Uterus (tissue), 4 donors: ENCODE results near the gene SCN1B. TPM values are rescaled to one million over a fixed set of nuclear protein-coding genes. Genes with fewer than 3 reads are reported as not detected.

ENCODE experiments used
- DNase-seq, 2 donors: peaks; one replicate each; pipeline ENCODE4 v3.0.0-alpha.2; 2019 to 2020
- H3K27ac ChIP-seq, 2 donors: fragments of 200-600 bp; sonication (generic); 1 replicate in 1 of 2; 2 replicates in 1 of 2; pipeline ENCODE4 v1.5.1; 2016 to 2018
- H3K27me3 ChIP-seq, 2 donors: fragments of 200-600 bp; sonication (generic); one replicate each; pipeline ENCODE4 v1.5.1; 2018 to 2019; ENCODE audit warnings: control low read depth in 1 of 2
- H3K36me3 ChIP-seq, 2 donors: fragments of 200-600 bp; sonication (generic); one replicate each; pipeline ENCODE4 v1.5.1; 2019; ENCODE audit warnings: control low read depth in 1 of 2
- H3K4me1 ChIP-seq, 2 donors: fragments of 200-600 bp; sonication (generic); one replicate each; pipeline ENCODE4 v1.5.1; 2018 to 2019; ENCODE audit warnings: control low read depth in 1 of 2
- H3K4me3 ChIP-seq, 2 donors: fragments of 200-600 bp; sonication (generic); 1 replicate in 1 of 2; 2 replicates in 1 of 2; pipeline ENCODE4 v1.5.1; 2018 to 2019; ENCODE audit warnings: mild to moderate bottlenecking in 1 of 2
- H3K9me3 ChIP-seq, 2 donors: fragments of 200-600 bp; sonication (generic); one replicate each; pipeline ENCODE4 v1.5.1; 2019; ENCODE audit warnings: control low read depth in 1 of 2
- POLR2A ChIP-seq, 2 donors: fragments of 450-650 bp; IDR thresholded peaks; one replicate each; pipeline ENCODE4 v1.6.1; 2016; ENCODE audit warnings: antibody characterized with exemption in 2 of 2, mild to moderate bottlenecking in 1 of 2, moderate library complexity in 1 of 2
- intact Hi-C: fragments of 100-400 bp; cut with DNase I; formaldehyde crosslinking; loops from one replicate; pipeline ENCODE4 v1.15.1; 2023; ENCODE audit warnings: low total_unique reads
- total RNA-seq, 4 donors: library from RNA; depleted of rRNA in 3 of 4; stranded (reverse); fragments of >200 nt in 3 of 4; gene quantifications; one replicate each; pipeline versions ENCODE4 v1.1.0 to v1.2.4, GENCODE V29; 2014 to 2023
- TF ChIP-seq, protein P1 (sequence below), 4 experiments: fragments of 200-600 bp in 2 of 4; fragments of 450-650 bp in 2 of 4; sonication (generic) in 2 of 4; IDR thresholded peaks; one replicate each; pipeline ENCODE4 v1.5.1; 2016 to 2019; ENCODE audit warnings: antibody characterized with exemption in 4 of 4, mild to moderate bottlenecking in 2 of 4, moderate library complexity in 1 of 4
- donor health status: DM: yes; HTN: yes; CAD: no.

Gene SCN1B
- total RNA-seq, 4 donors from 2014 or later, result 0.26 to 15.2 (median 0.78) TPM

DNA sequence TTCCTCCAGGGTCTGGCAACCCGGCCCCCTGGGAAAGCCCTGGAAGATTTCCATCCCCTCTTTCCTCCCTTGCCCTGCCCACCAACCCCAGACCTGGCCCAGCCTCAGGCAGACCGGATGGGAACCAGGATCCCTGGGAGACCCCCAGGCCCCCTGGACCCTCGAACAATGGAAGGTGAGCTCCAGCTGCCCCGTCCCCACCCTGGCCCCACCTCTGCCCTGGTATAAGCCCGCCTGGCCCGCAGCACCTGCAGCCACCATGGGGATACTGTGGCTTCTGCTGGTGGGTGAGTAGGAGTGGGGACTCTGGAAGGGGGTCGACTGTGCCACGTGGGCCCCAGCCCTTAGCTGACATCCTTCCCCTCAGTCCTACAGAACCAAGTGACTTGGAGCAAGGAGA lies 43.7 kb downstream of the SCN1B start:
- no peak for DNase-seq
- Histone ChIP-seq H3K9me3 (no peaks in the 10 kb centered on the region), H3K27me3 (no peaks in the 10 kb centered on the region), H3K4me1 (no peaks in the 10 kb centered on the region), H3K27ac (no peak overlapping the region), H3K4me3 (no peak overlapping the region), H3K36me3 (no peaks in the 10 kb centered on the region)
- intact Hi-C loops, result no loop called here
- TF ChIP-seq, protein P1, sequence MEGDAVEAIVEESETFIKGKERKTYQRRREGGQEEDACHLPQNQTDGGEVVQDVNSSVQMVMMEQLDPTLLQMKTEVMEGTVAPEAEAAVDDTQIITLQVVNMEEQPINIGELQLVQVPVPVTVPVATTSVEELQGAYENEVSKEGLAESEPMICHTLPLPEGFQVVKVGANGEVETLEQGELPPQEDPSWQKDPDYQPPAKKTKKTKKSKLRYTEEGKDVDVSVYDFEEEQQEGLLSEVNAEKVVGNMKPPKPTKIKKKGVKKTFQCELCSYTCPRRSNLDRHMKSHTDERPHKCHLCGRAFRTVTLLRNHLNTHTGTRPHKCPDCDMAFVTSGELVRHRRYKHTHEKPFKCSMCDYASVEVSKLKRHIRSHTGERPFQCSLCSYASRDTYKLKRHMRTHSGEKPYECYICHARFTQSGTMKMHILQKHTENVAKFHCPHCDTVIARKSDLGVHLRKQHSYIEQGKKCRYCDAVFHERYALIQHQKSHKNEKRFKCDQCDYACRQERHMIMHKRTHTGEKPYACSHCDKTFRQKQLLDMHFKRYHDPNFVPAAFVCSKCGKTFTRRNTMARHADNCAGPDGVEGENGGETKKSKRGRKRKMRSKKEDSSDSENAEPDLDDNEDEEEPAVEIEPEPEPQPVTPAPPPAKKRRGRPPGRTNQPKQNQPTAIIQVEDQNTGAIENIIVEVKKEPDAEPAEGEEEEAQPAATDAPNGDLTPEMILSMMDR (IDR thresholded peaks at IDR 0.05), result no peak
- no peak for TF ChIP-seq POLR2A (IDR thresholded peaks at IDR 0.05)

- Histone ChIP-seq H3K4me1 (no peaks in the 10 kb centered on the region), H3K27ac (no peak overlapping the region), H3K9me3 (no peaks in the 10 kb centered on the region), H3K4me3 (no peak overlapping the region), H3K36me3 (no peaks in the 10 kb centered on the region), H3K27me3 (no peaks in the 10 kb centered on the region)
- no peak for DNase-seq
- intact Hi-C loops, result no loop called here
- TF ChIP-seq, protein P1 (IDR thresholded peaks at IDR 0.05), result no peak
- no peak for TF ChIP-seq POLR2A (IDR thresholded peaks at IDR 0.05)
Measured at GRCh38 chr19:35074426-35075201, 44.3 kb downstream of the SCN1B start.

DNA sequence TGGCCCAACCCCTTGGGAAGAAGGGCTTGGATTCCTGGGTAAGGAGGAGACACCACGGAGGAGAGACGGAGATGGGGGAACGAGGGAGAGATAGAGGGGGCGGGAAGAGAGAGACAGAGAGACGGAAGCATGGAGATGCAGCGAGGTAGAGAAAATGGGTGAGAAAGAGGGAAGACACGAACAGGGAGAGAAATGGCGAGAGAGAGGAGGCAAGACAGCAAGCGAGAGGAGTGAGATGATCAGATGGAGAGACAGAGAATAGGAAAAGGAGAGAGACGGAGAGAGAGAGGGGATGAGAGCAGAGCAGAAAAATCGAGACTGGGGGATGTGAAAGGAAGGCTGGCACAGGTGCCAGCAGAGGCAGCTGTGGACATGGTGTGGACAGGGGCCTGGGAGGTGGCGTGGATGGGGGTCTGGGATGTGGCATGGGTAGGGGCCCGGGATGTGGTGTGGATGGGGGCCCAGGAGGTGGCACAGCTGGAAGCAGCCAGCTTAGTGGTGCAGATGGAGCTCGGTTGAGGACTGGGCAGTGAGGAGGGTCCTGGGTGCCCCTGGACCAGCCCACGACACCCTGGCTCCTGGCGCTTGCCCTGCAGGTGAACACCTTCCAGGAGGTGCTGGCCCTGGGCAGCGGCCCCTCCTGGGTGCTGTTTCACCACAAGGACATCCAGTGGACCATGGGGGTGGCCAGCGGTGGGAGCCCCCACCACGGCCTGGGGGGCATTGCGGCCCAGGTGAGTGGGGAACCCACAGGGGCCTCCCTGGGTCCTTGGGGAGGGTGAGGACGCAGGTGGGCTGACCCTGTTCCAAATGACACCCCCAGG lies 45.1 kb downstream of the SCN1B start:
- Histone ChIP-seq H3K27ac (no peak overlapping the region), H3K4me3 (no peak overlapping the region), H3K9me3 (no peaks in the 10 kb centered on the region), H3K4me1 (no peaks in the 10 kb centered on the region), H3K27me3 (no peaks in the 10 kb centered on the region), H3K36me3 (no peaks in the 10 kb centered on the region)
- no peak for TF ChIP-seq POLR2A (IDR thresholded peaks at IDR 0.05)
- TF ChIP-seq, protein P1 (IDR thresholded peaks at IDR 0.05), result no peak
- no peak for DNase-seq
- intact Hi-C loops, result no loop called here

DNA sequence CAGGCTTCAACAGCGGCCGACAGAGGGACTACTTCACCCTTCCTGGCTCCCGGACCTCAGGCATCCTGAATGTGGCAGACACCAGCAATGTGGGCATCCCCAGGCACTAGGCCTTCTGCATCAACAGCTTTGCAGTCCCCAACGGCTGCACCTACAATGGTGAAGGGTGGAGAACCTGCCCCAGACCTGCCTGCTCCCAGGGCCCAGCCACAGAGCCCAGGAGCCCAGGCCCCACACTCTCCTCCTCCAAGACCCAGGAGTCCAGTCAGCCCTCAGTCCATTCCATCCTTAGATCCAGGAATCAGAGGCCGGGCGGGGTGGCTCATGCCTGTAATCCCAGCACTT lies 45.7 kb downstream of the SCN1B start:
- no peak for DNase-seq
- H3K9me3 ChIP-seq, result no peaks in the 10 kb centered on the region
- no peaks in the 10 kb centered on the region for H3K4me1 ChIP-seq
- intact Hi-C loops, result no loop called here
- no peaks in the 10 kb centered on the region for H3K27me3 ChIP-seq
- TF ChIP-seq POLR2A (IDR thresholded peaks at IDR 0.05), result no peak
- TF ChIP-seq, protein P1 (IDR thresholded peaks at IDR 0.05), result no peak
- no peaks in the 10 kb centered on the region for H3K36me3 ChIP-seq
- H3K27ac ChIP-seq, result no peak overlapping the region
- no peak overlapping the region for H3K4me3 ChIP-seq

- H3K4me1 ChIP-seq, result no peaks in the 10 kb centered on the region
- H3K9me3 ChIP-seq, result no peaks in the 10 kb centered on the region
- H3K27me3 ChIP-seq, result no peaks in the 10 kb centered on the region
- H3K36me3 ChIP-seq, result no peaks in the 10 kb centered on the region
- no peak overlapping the region for H3K4me3 ChIP-seq
- TF ChIP-seq, protein P1 (IDR thresholded peaks at IDR 0.05), result no peak
- TF ChIP-seq POLR2A (IDR thresholded peaks at IDR 0.05), result no peak
- intact Hi-C loops, result no loop called here
- no peak overlapping the region for H3K27ac ChIP-seq
- DNase-seq, result no peak
Measured at GRCh38 chr19:35076657-35077056, 46.4 kb downstream of the SCN1B start.
